Ishikawa (cell line): ENCODE measurements around the gene TUBB3.

ENCODE experiments used
- CEBPB ChIP-seq: IDR thresholded peaks from 2 replicates; pipeline ENCODE4 v1.6.1; 2012
- CREB1 ChIP-seq: IDR thresholded peaks from 2 replicates; pipeline ENCODE4 v1.6.1; 2012; ENCODE audit warnings: low read depth
- EGR1 ChIP-seq: IDR thresholded peaks from 2 replicates; pipeline ENCODE4 v1.6.1; 2012
- EP300 ChIP-seq: IDR thresholded peaks from 2 replicates; pipeline ENCODE4 v1.6.1; 2012; ENCODE audit warnings: borderline replicate concordance
- FOXM1 ChIP-seq: IDR thresholded peaks from 2 replicates; pipeline ENCODE4 v1.6.1; 2012; ENCODE audit warnings: low read depth, borderline replicate concordance
- MAX ChIP-seq: IDR thresholded peaks from 2 replicates; pipeline ENCODE4 v1.6.1; 2012
- NFIC ChIP-seq: IDR thresholded peaks from 2 replicates; pipeline ENCODE4 v1.6.1; 2012
- RAD21 ChIP-seq: IDR thresholded peaks from 2 replicates; pipeline ENCODE4 v1.6.1; 2012; ENCODE audit warnings: low read depth
- REST ChIP-seq: IDR thresholded peaks from 2 replicates; pipeline ENCODE4 v1.6.1; 2012; ENCODE audit warnings: low read depth, mild to moderate bottlenecking
- TAF1 ChIP-seq: IDR thresholded peaks from 2 replicates; pipeline ENCODE4 v1.6.1; 2012; ENCODE audit warnings: low read depth, mild to moderate bottlenecking
- TCF12 ChIP-seq: IDR thresholded peaks from 2 replicates; pipeline ENCODE4 v1.6.1; 2012; ENCODE audit warnings: low read depth
- TEAD4 ChIP-seq: IDR thresholded peaks from 2 replicates; pipeline ENCODE4 v1.6.1; 2012
- USF1 ChIP-seq: IDR thresholded peaks from 2 replicates; pipeline ENCODE4 v1.6.1; 2012
- YY1 ChIP-seq: IDR thresholded peaks from 2 replicates; pipeline ENCODE4 v1.6.1; 2012; ENCODE audit warnings: low read depth
- ZBTB7A ChIP-seq: IDR thresholded peaks from 2 replicates; pipeline ENCODE4 v1.6.1; 2012; ENCODE audit warnings: low read depth

The TUBB3 gene

GRCh38 chr16:89965447-89966225, 42.5 kb downstream of the TUBB3 start:
- TF ChIP-seq USF1 (no peak), MAX (no peak), NFIC (no peak), CREB1 (no peak), EP300 (no peak), TEAD4 (no peak), TCF12 (no peak), EGR1 (no peak), YY1 (no peak), REST (no peak), RAD21 (no peak), CEBPB (no peak), TAF1 (no peak), ZBTB7A (no peak), FOXM1 (no peak)

GRCh38 chr16:89966756-89967155, 43.6 kb downstream of the TUBB3 start:
- TF ChIP-seq TCF12 (no peak), FOXM1 (no peak), CEBPB (no peak), RAD21 (no peak), EGR1 (no peak), EP300 (no peak), REST (no peak), MAX (no peak), TEAD4 (no peak), YY1 (no peak), USF1 (no peak), ZBTB7A (no peak), CREB1 (no peak), NFIC (no peak)

- no peak for TF ChIP-seq RAD21
- TF ChIP-seq CREB1: no peak
- no peak for TF ChIP-seq TAF1
- no peak for TF ChIP-seq YY1
- no peak for TF ChIP-seq ZBTB7A
Observed at GRCh38 chr16:89969741-89970410, 46.7 kb downstream of the TUBB3 start.

GRCh38 chr16:89971495-89972243, 48.5 kb downstream of the TUBB3 start:
- TF ChIP-seq FOXM1: no peak
- TF ChIP-seq EGR1: no peak
- no peak for TF ChIP-seq RAD21
- TF ChIP-seq CREB1: no peak
- TF ChIP-seq TAF1: no peak
- TF ChIP-seq EP300: no peak
- TF ChIP-seq TEAD4: no peak
- TF ChIP-seq NFIC: no peak
- no peak for TF ChIP-seq REST
- TF ChIP-seq YY1: no peak
- TF ChIP-seq ZBTB7A: no peak
- TF ChIP-seq USF1: no peak
- no peak for TF ChIP-seq CEBPB
- no peak for TF ChIP-seq MAX
- no peak for TF ChIP-seq TCF12
